Panc1 (cell line): Measurements from ENCODE around the gene HSBP1. TPM values are rescaled to one million over a fixed set of nuclear protein-coding genes. Genes with fewer than 3 reads are reported as not detected.

Experiments used
- ATAC-seq: fragments of 200-7000 bp; cut with Tn5 transposase; 2 replicates; pipeline ENCODE4 v1.9.1; 2020; ENCODE audit warnings: mild to moderate bottlenecking, moderate library complexity
- BruUV-seq: library from RNA; stranded (reverse); fragments of 400-500 nt; replicated peaks from 2 replicates; lab custom pipeline; 2021; lab: Mats Ljungman, UMichigan
- CTCF ChIA-PET: fragments of 300-600 bp; sonication (Branson Sonifier 250); formaldehyde crosslinking; loops from one replicate; lab custom pipeline; 2022; ENCODE audit warnings: antibody characterized with exemption; lab: Charles Lee
- POLR2A ChIA-PET: fragments of 300-600 bp; sonication (Branson Sonifier 250); formaldehyde crosslinking; loops from one replicate; lab custom pipeline; 2022; ENCODE audit warnings: antibody characterized with exemption; lab: Charles Lee
- DNase-seq: peaks from one replicate; pipeline ENCODE4 v3.0.0-alpha.2; 2010; ENCODE audit warnings: low read depth, low spot score
- H3K27ac ChIP-seq: 2 replicates; pipeline ENCODE4 v1.5.1; 2011; ENCODE audit warnings: mild to moderate bottlenecking, low read length, inconsistent platforms
- H3K27me3 ChIP-seq: fragments of 200-500 bp; sonication (Bioruptor generic); 2 replicates; pipeline ENCODE4 v1.6.0; 2014; ENCODE audit warnings: low read length, inconsistent platforms; ENCODE audit not compliant: control insufficient read depth, insufficient read depth
- H3K36me3 ChIP-seq: fragments of 200-500 bp; sonication (Bioruptor generic); 2 replicates; pipeline ENCODE4 v1.5.1; 2014; ENCODE audit warnings: inconsistent platforms, mild to moderate bottlenecking, low read length, moderate library complexity; ENCODE audit not compliant: control insufficient read depth, insufficient read depth
- H3K4me1 ChIP-seq: 2 replicates; pipeline ENCODE4 v1.5.1; 2011; ENCODE audit warnings: inconsistent platforms, mild to moderate bottlenecking, low read length, moderate library complexity; ENCODE audit not compliant: control insufficient read depth, insufficient read depth
- H3K4me3 ChIP-seq, 2 experiments: 2 replicates each; pipeline ENCODE4 v1.5.1; 2011 to 2012; ENCODE audit warnings: low read depth in 2 of 2, low read length in 2 of 2, mild to moderate bottlenecking in 2 of 2, inconsistent platforms in 1 of 2, moderate library complexity in 1 of 2
- H3K9me3 ChIP-seq: fragments of 200-500 bp; sonication (Bioruptor generic); 2 replicates; pipeline ENCODE4 v1.5.1; 2014; ENCODE audit warnings: low read depth, mild to moderate bottlenecking, inconsistent platforms, low read length, moderate library complexity; ENCODE audit not compliant: control insufficient read depth, insufficient read depth
- CTCF ChIP-seq: fragments of 450-650 bp; IDR thresholded peaks from 2 replicates; pipeline ENCODE4 v1.5.1; 2017; ENCODE audit warnings: mild to moderate bottlenecking
- POLR2AphosphoS5 ChIP-seq: IDR thresholded peaks from 2 replicates; pipeline ENCODE4 v1.6.1; 2012; ENCODE audit warnings: mild to moderate bottlenecking, low read depth, low read length, moderate library complexity
- SIN3A ChIP-seq: IDR thresholded peaks from 2 replicates; pipeline ENCODE4 v1.6.1; 2012; ENCODE audit warnings: low read depth, mild to moderate bottlenecking, low read length, moderate library complexity, borderline replicate concordance; ENCODE audit not compliant: insufficient read depth
- TCF7L2 ChIP-seq: IDR thresholded peaks from 2 replicates; pipeline ENCODE4 v1.6.1; 2011; ENCODE audit warnings: mild to moderate bottlenecking, low read depth, low read length, inconsistent platforms
- in situ Hi-C: cut with HindIII; loops from 2 replicates; pipeline ENCODE4 v1.10.0; 2016; ENCODE audit warnings: low sequenced_read_pairs, low pct_unique_long_range_greater_than_20kb
- intact Hi-C: fragments of 100-400 bp; cut with micrococcal nuclease; formaldehyde crosslinking; loops from one replicate; pipeline ENCODE4 v1.10.0; 2022; ENCODE audit not compliant: unreplicated experiment
- total RNA-seq: library from RNA; stranded (reverse); gene quantifications from one replicate; pipeline ENCODE4 v1.2.1, GENCODE V29; 2021; ENCODE audit not compliant: unreplicated experiment
- TF ChIP-seq, protein P1 (sequence below), 2 experiments: IDR thresholded peaks; 2 replicates each; pipeline ENCODE4 v1.6.1; 2011 to 2012; ENCODE audit warnings: low read depth in 2 of 2, control low read depth in 1 of 2, low read length in 1 of 2, mild to moderate bottlenecking in 1 of 2, moderate library complexity in 1 of 2; ENCODE audit not compliant: insufficient read depth in 1 of 2

The HSBP1 gene
- total RNA-seq, 1 experiment from 2014 or later, result 117 TPM

GRCh38 chr16:83830091-83830768 is 22.5 kb downstream of the HSBP1 start:
- DNase-seq, result no peak
- no peak overlapping the region for H3K4me3 ChIP-seq
- H3K36me3 ChIP-seq, result no peaks in the 10 kb centered on the region
- TF ChIP-seq POLR2AphosphoS5 (no peak), TCF7L2 (no peak), CTCF (no peak), SIN3A (no peak)
- TF ChIP-seq, protein P1, sequence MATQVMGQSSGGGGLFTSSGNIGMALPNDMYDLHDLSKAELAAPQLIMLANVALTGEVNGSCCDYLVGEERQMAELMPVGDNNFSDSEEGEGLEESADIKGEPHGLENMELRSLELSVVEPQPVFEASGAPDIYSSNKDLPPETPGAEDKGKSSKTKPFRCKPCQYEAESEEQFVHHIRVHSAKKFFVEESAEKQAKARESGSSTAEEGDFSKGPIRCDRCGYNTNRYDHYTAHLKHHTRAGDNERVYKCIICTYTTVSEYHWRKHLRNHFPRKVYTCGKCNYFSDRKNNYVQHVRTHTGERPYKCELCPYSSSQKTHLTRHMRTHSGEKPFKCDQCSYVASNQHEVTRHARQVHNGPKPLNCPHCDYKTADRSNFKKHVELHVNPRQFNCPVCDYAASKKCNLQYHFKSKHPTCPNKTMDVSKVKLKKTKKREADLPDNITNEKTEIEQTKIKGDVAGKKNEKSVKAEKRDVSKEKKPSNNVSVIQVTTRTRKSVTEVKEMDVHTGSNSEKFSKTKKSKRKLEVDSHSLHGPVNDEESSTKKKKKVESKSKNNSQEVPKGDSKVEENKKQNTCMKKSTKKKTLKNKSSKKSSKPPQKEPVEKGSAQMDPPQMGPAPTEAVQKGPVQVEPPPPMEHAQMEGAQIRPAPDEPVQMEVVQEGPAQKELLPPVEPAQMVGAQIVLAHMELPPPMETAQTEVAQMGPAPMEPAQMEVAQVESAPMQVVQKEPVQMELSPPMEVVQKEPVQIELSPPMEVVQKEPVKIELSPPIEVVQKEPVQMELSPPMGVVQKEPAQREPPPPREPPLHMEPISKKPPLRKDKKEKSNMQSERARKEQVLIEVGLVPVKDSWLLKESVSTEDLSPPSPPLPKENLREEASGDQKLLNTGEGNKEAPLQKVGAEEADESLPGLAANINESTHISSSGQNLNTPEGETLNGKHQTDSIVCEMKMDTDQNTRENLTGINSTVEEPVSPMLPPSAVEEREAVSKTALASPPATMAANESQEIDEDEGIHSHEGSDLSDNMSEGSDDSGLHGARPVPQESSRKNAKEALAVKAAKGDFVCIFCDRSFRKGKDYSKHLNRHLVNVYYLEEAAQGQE (IDR thresholded peaks at IDR 0.05; ENCODE audit: insufficient read depth in 1 of 2, low read depth in 2 of 2, low read length in 1 of 2), result no peak
- POLR2A ChIA-PET, result no interaction called here
- CTCF ChIA-PET, result no interaction called here
- intact Hi-C loops (no loop called here), in situ Hi-C loops (no loop called here)
- no peaks in the 10 kb centered on the region for H3K9me3 ChIP-seq
- no peaks in the 10 kb centered on the region for H3K4me1 ChIP-seq
- H3K27ac ChIP-seq, result no peak overlapping the region
- no TSS peak for BruUV-seq
- no peak for ATAC-seq
- no peaks in the 10 kb centered on the region for H3K27me3 ChIP-seq

DNA sequence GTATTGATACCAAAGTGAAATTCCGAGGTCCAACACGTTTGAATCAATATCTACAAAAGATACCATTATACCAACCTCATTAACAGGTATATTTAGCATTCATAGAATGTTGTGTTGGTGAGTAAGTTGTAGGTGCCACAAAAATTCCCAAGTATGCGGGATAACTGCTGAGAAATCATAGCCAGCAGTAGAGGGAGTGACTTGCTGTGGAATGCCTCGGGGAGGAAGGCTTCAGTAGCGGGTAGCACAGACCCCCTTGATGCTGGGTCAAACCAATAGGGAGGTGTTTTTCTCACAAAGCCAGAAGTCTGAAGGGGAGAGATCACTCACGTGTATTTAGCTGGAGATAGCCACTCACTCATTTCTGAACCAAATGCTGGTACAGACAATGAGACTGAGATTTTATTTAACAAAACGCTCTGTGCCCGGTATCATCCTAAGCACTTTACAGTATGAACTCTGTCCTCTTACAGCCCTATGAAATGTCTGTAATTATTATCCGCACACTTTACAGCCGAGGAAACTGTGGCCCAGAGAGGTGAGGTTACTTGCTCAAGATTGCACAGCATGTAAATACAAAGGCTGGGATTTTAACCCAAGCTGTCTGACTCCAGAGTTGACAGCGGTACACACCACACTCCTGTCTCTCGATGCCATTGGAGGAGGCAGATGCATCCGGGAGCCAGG is 23.1 kb downstream of the HSBP1 start:
- POLR2A ChIA-PET, result no interaction called here
- H3K27me3 ChIP-seq, result no peaks in the 10 kb centered on the region
- CTCF ChIA-PET, result interaction anchor here (0.5 kb wide), 1 partner anchor 224 kb away, joined by 4 read pairs; no protein-coding TSS in a partner anchor
- no peak overlapping the region for H3K4me3 ChIP-seq
- in situ Hi-C loops, result no loop called here
- H3K27ac ChIP-seq, result no peak overlapping the region
- ATAC-seq (no peak), DNase-seq (no peak)
- H3K4me1 ChIP-seq, result no peaks in the 10 kb centered on the region; the same call in 1 of the 2 replicates
- intact Hi-C loops, result no loop called here
- no TSS peak for BruUV-seq
- TF ChIP-seq SIN3A, result no peak
- TF ChIP-seq, protein P1 (IDR thresholded peaks at IDR 0.05; ENCODE audit: insufficient read depth in 1 of 2, low read depth in 2 of 2, low read length in 1 of 2), result no peak
- no peak for TF ChIP-seq POLR2AphosphoS5
- TF ChIP-seq CTCF, result no peak
- TF ChIP-seq TCF7L2, result no peak
- H3K9me3 ChIP-seq, result no peaks in the 10 kb centered on the region
- no peaks in the 10 kb centered on the region for H3K36me3 ChIP-seq
